ENCODE results near the gene TNIP1.

DNA sequence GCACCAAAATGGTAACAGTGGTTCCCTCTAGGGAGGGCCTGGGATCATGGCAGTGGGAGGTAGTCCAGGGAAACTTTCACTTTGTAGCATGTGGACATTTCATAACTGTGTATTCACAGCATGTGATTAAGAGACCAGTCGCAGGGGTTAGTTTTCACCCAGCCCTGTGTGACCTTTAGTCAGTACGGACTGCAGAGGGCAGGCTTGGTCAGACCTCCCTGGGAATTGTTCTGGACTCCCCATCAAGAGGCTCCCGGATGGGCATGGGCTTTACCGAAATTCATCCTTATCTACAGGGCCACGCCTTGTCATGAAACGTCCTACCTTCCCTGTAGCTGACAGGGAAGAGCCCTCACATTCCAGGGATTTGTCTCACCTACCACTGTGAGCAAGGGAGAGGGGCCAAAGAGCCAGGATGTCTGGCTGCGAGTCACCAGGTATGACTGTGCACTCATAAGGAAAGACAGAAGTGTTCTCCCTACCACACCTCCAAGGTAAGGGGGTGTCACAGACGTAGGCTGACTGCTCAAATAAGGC lies 40.6 kb downstream of the TNIP1 start:
- TF ChIP-seq, protein P1, sequence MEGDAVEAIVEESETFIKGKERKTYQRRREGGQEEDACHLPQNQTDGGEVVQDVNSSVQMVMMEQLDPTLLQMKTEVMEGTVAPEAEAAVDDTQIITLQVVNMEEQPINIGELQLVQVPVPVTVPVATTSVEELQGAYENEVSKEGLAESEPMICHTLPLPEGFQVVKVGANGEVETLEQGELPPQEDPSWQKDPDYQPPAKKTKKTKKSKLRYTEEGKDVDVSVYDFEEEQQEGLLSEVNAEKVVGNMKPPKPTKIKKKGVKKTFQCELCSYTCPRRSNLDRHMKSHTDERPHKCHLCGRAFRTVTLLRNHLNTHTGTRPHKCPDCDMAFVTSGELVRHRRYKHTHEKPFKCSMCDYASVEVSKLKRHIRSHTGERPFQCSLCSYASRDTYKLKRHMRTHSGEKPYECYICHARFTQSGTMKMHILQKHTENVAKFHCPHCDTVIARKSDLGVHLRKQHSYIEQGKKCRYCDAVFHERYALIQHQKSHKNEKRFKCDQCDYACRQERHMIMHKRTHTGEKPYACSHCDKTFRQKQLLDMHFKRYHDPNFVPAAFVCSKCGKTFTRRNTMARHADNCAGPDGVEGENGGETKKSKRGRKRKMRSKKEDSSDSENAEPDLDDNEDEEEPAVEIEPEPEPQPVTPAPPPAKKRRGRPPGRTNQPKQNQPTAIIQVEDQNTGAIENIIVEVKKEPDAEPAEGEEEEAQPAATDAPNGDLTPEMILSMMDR (IDR thresholded peaks at IDR 0.05) = no peak
- peak; percentile 35 for TF ChIP-seq POLR2A (IDR thresholded peaks at IDR 0.05; ENCODE audit: low read depth)

All from esophagus muscularis mucosa (tissue), 3 donors.